HepG2 (cell line): ENCODE data around the gene FBXL2. TPM values are rescaled to one million over a fixed set of nuclear protein-coding genes. Genes with fewer than 3 reads are reported as not detected.

Source experiments
- ATAC-seq: fragments of 200-7000 bp; cut with Tn5 transposase; 3 replicates; pipeline ENCODE4 v1.9.1; 2020; ENCODE audit warnings: mild to moderate bottlenecking, moderate library complexity
- BruUV-seq: library from RNA; stranded (reverse); fragments of 400-500 nt; replicated peaks from 2 replicates; lab custom pipeline; 2021; lab: Mats Ljungman, UMichigan
- CTCF ChIA-PET: fragments of 300-600 bp; formaldehyde crosslinking; extraction: SDS; loops from one replicate; lab custom pipeline; 2021; ENCODE audit warnings: low total read pairs, inconsistent platforms, low intra/inter-chr PET ratio; lab: Yijun Ruan, JAX
- POLR2A ChIA-PET: fragments of 350-600 bp; sonication (Branson Sonifier 250); formaldehyde crosslinking; loops from one replicate; lab custom pipeline; 2020; ENCODE audit warnings: antibody characterized with exemption, inconsistent platforms; lab: Yijun Ruan, JAX
- DNase-seq: peaks from one replicate; pipeline ENCODE4 v3.0.0-alpha.2; 2015; ENCODE audit warnings: low spot score
- FAIRE-seq: peaks from 3 replicates; lab custom pipeline; 2011; peaks lifted over from hg19 to GRCh38; lab: Jason Lieb, UNC
- H2AFZ ChIP-seq: one replicate; pipeline ENCODE4 v1.6.1; 2011; ENCODE audit warnings: low read length, inconsistent platforms
- H3K27ac ChIP-seq: fragments of 300-600 bp; 3 replicates; pipeline ENCODE4 v1.8.0; 2011; ENCODE audit warnings: mixed run types, mild to moderate bottlenecking, mixed read lengths, low read length, inconsistent platforms; ENCODE audit not compliant: insufficient read depth; ENCODE audit errors: extremely low read length
- H3K27me3 ChIP-seq, 2 experiments: fragments of 200-600 bp in 1 of 2; 2 replicates in 1 of 2; 3 replicates in 1 of 2; pipeline versions ENCODE4 v1.6.0 to v1.8.0; 2011; ENCODE audit warnings: low read length in 2 of 2, mild to moderate bottlenecking in 2 of 2, moderate library complexity in 2 of 2, inconsistent platforms in 1 of 2; ENCODE audit not compliant: insufficient read depth in 2 of 2, control insufficient read depth in 1 of 2
- H3K36me3 ChIP-seq, 2 experiments: fragments of 200-600 bp in 1 of 2; replicated peaks in 1 of 2; 2 replicates in 1 of 2; 3 replicates in 1 of 2; pipeline versions ENCODE4 v1.5.1 to v1.8.0; 2011; ENCODE audit warnings: low read length in 2 of 2, inconsistent platforms in 1 of 2; ENCODE audit not compliant: insufficient read depth in 2 of 2, control insufficient read depth in 1 of 2
- H3K4me1 ChIP-seq: 2 replicates; pipeline ENCODE4 v1.5.1; 2012; ENCODE audit warnings: low read length, inconsistent platforms; ENCODE audit not compliant: insufficient read depth
- H3K4me2 ChIP-seq: 2 replicates; pipeline ENCODE4 v1.6.0; 2011; ENCODE audit warnings: low read depth, low read length, inconsistent platforms
- H3K4me3 ChIP-seq, 3 experiments: fragments of 200-600 bp in 1 of 3; sonication (generic), shearing (Covaris generic) in 1 of 3; replicated peaks in 1 of 3; 2 replicates each; pipeline ENCODE4 v1.5.1; 2011 to 2016; ENCODE audit warnings: low read length in 3 of 3, inconsistent platforms in 2 of 3, low read depth in 2 of 3, mild to moderate bottlenecking in 2 of 3, control low read depth in 1 of 3, mixed read lengths in 1 of 3; ENCODE audit not compliant: insufficient read depth in 1 of 3
- H3K79me2 ChIP-seq: one replicate; pipeline ENCODE4 v1.6.1; 2011; ENCODE audit warnings: low read length, inconsistent platforms; ENCODE audit not compliant: insufficient read depth
- H3K9ac ChIP-seq: 2 replicates; pipeline ENCODE4 v1.6.0; 2011; ENCODE audit warnings: mild to moderate bottlenecking, low read depth, low read length, inconsistent platforms; ENCODE audit not compliant: insufficient read depth
- H3K9me3 ChIP-seq: 2 replicates; pipeline ENCODE4 v1.5.1; 2012; ENCODE audit warnings: mild to moderate bottlenecking, low read length
- H4K20me1 ChIP-seq: 2 replicates; pipeline ENCODE4 v1.6.0; 2011; ENCODE audit warnings: inconsistent platforms, mild to moderate bottlenecking, low read length, moderate library complexity; ENCODE audit not compliant: insufficient read depth
- BORCS8-MEF2B ChIP-seq: sonication (generic); formaldehyde crosslinking; IDR thresholded peaks from 2 replicates; pipeline ENCODE4 v1.8.0; 2022; ENCODE audit warnings: mild to moderate bottlenecking, missing genetic modification reagents
- CBX1 ChIP-seq: IDR thresholded peaks from one replicate; pipeline ENCODE4 v1.6.1; 2016; ENCODE audit warnings: antibody characterized with exemption, low read depth
- DNMT1 ChIP-seq: sonication (generic); formaldehyde crosslinking; IDR thresholded peaks from 2 replicates; pipeline ENCODE4 v1.5.1; 2020; ENCODE audit warnings: mild to moderate bottlenecking, missing genetic modification reagents
- DPF2 ChIP-seq: sonication (generic); formaldehyde crosslinking; IDR thresholded peaks from 2 replicates; pipeline ENCODE4 v1.4.0; 2020; ENCODE audit warnings: mild to moderate bottlenecking, low read depth, missing genetic modification reagents, borderline replicate concordance
- ETV5 ChIP-seq: IDR thresholded peaks from 2 replicates; pipeline ENCODE4 v1.6.1; 2018; ENCODE audit warnings: missing biosample characterization, missing genetic modification reagents, inconsistent platforms, borderline replicate concordance
- FOXM1 ChIP-seq: sonication (generic); formaldehyde crosslinking; IDR thresholded peaks from 2 replicates; pipeline ENCODE4 v1.5.0; 2020; ENCODE audit warnings: missing genetic modification reagents
- ISX ChIP-seq: sonication (generic); formaldehyde crosslinking; conservative IDR thresholded peaks from 2 replicates; pipeline ENCODE4 v1.5.0; 2020; ENCODE audit warnings: missing genetic modification reagents
- JUNB ChIP-seq: sonication (generic); formaldehyde crosslinking; IDR thresholded peaks from 2 replicates; pipeline ENCODE4 v1.8.0; 2022; ENCODE audit warnings: missing genetic modification reagents, mild to moderate bottlenecking, borderline replicate concordance
- MEIS2 ChIP-seq: sonication (generic); formaldehyde crosslinking; IDR thresholded peaks from 2 replicates; pipeline ENCODE4 v1.9.0; 2021; ENCODE audit warnings: mild to moderate bottlenecking, missing genetic modification reagents
- PCBP2 ChIP-seq: fragments of 200-400 bp; formaldehyde crosslinking; optimal IDR thresholded peaks from 2 replicates; pipeline ENCODE3; 2018; ENCODE audit warnings: low read length, low read depth; ENCODE audit not compliant: poor library complexity, severe bottlenecking
- RFX1 ChIP-seq: fragments of 450-650 bp; IDR thresholded peaks from 2 replicates; pipeline ENCODE4 v1.6.1; 2017
- RFX5 ChIP-seq: IDR thresholded peaks from 2 replicates; pipeline ENCODE4 v1.6.1; 2011; ENCODE audit warnings: low read depth, low read length, improper control_type of control experiment
- SOX6 ChIP-seq, 2 experiments: fragments of 450-650 bp in 1 of 2; sonication (generic) in 1 of 2; formaldehyde crosslinking in 1 of 2; IDR thresholded peaks; 2 replicates each; pipeline versions ENCODE4 v1.4.0 to v1.6.1; 2017 to 2020; ENCODE audit warnings: antibody characterized with exemption in 1 of 2, mild to moderate bottlenecking in 1 of 2, missing genetic modification reagents in 1 of 2
- YEATS4 ChIP-seq: sonication (generic); formaldehyde crosslinking; IDR thresholded peaks from 2 replicates; pipeline ENCODE4 v1.4.0; 2020; ENCODE audit warnings: missing genetic modification reagents, borderline replicate concordance
- ZNF333 ChIP-seq: sonication (generic); formaldehyde crosslinking; IDR thresholded peaks from 2 replicates; pipeline ENCODE4 v1.4.0; 2020; ENCODE audit warnings: mild to moderate bottlenecking, missing genetic modification reagents, borderline replicate concordance
- ZNF530 ChIP-seq: sonication (generic); formaldehyde crosslinking; IDR thresholded peaks from 2 replicates; pipeline ENCODE4 v1.5.0; 2020; ENCODE audit warnings: low read depth, mild to moderate bottlenecking, missing genetic modification reagents
- whole genome bisulfite sequencing: methylation state at CpG from one replicate; pipeline ENCODE4 v1.1.6; 2017; ENCODE audit warnings: low lambda C conversion rate; 5-methylcytosine and 5-hydroxymethylcytosine counted together
- in situ Hi-C: cut with HindIII; loops from 2 replicates; pipeline ENCODE4 v1.10.0; 2017; ENCODE audit warnings: low pct_unique_long_range_greater_than_20kb; ENCODE audit not compliant: extremely low pct_ligation_motif_present
- intact Hi-C: fragments of 100-400 bp; cut with micrococcal nuclease; formaldehyde crosslinking; loops from one replicate; pipeline ENCODE4 v1.10.0; 2022; ENCODE audit not compliant: unreplicated experiment
- polyA plus RNA-seq, 8 experiments: library from polyadenylated mRNA; depleted of rRNA in 3 of 8; stranded (reverse) in 7 of 8; unstranded in 1 of 8; fragments of >200 nt; fragmentation: Illumina TruSeq in 4 of 8; extraction: Trizol in 4 of 8; gene quantifications; 2 replicates each; pipeline versions ENCODE4 v1.2.1 to v1.2.3, GENCODE V29; 2011 to 2016; ENCODE audit warnings: low read depth in 4 of 8, missing spikeins in 1 of 8, mixed read lengths in 1 of 8; ENCODE audit not compliant: insufficient read depth in 1 of 8
- total RNA-seq, 5 experiments: library from RNA; depleted of rRNA; stranded (reverse); fragments of >200 nt; fragmentation: Illumina TruSeq; extraction: Trizol; gene quantifications; 2 replicates each; pipeline ENCODE4 v1.2.3, GENCODE V29; 2016; ENCODE audit warnings: low read depth in 1 of 5
- TF ChIP-seq, protein P1 (sequence below): sonication (generic); formaldehyde crosslinking; IDR thresholded peaks from 2 replicates; pipeline ENCODE4 v1.8.1; 2023; ENCODE audit warnings: mild to moderate bottlenecking, moderate library complexity, missing genetic modification reagents
- TF ChIP-seq, protein P2 (sequence below): sonication (generic); formaldehyde crosslinking; IDR thresholded peaks from 2 replicates; pipeline ENCODE4 v1.5.1; 2020; ENCODE audit warnings: missing genetic modification reagents, mild to moderate bottlenecking, borderline replicate concordance
- TF ChIP-seq, protein P3 (sequence below): sonication (generic); formaldehyde crosslinking; IDR thresholded peaks from 2 replicates; pipeline ENCODE4 v1.4.0; 2020; ENCODE audit warnings: mild to moderate bottlenecking, missing genetic modification reagents

Gene FBXL2
- total and polyA plus RNA-seq, 2 of the 13 experiments (the other 11 are each of a cell fraction or from before 2014, with no cell fraction given), result 1.8 to 5.0 TPM

DNA sequence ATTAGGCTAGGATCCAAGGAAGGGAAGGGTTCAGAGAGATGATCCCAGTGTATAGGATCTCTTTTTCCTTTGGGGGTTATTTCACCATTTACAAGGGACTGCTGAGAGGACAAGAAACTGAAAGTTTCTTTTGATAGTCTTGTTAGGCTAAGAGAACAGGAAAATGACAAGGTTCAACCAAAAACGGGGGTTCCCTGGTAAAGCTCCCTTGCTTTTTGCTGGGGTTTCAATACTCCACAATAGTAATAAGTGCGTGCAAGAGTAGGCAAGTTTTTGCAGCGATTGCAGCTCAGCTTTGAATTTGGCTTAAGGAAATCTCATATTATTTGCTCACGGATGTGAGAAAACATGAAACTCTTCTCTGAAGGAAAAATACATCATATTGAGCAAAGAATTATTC lies 39.8 kb upstream of the FBXL2 start:
- no peak overlapping the region for H3K9ac ChIP-seq
- intact Hi-C loops (no loop called here), in situ Hi-C loops (no loop called here)
- BruUV-seq, result no TSS peak
- H3K4me1 ChIP-seq, result no peaks in the 10 kb centered on the region
- H4K20me1 ChIP-seq, result no peaks in the 10 kb centered on the region
- no peak overlapping the region for H3K4me3 ChIP-seq
- no peak for FAIRE-seq
- no peaks in the 10 kb centered on the region for H3K36me3 ChIP-seq
- no peak overlapping the region for H3K27ac ChIP-seq
- no peak for ATAC-seq
- H3K9me3 ChIP-seq, result no peaks in the 10 kb centered on the region
- POLR2A ChIA-PET, result no interaction called here
- no peak overlapping the region for H3K4me2 ChIP-seq
- no peaks in the 10 kb centered on the region; a peak in 1 of 5 replicates for H3K27me3 ChIP-seq
- WGBS, result 48% methylated on average over 4 of the region's 4 CpGs
- no peaks in the 10 kb centered on the region for H3K79me2 ChIP-seq
- H2AFZ ChIP-seq, result no peak overlapping the region
- TF ChIP-seq BORCS8-MEF2B (no peak), ZNF333 (CRISPR knock-in tag) (no peak), ETV5 (CRISPR knock-in tag) (no peak), MEIS2 (no peak), YEATS4 (CRISPR knock-in tag) (no peak), SOX6 (IDR thresholded peaks at IDR 0.05) (no peak), SOX6 (CRISPR knock-in tag; IDR thresholded peaks at IDR 0.05) (no peak), RFX1 (no peak), FOXM1 (CRISPR knock-in tag) (no peak), DPF2 (CRISPR knock-in tag) (no peak), RFX5 (no peak), DNMT1 (CRISPR knock-in tag) (no peak), JUNB (CRISPR knock-in tag) (no peak), PCBP2 (no peak), ZNF530 (CRISPR knock-in tag) (no peak), CBX1 (no peak), ISX (CRISPR knock-in tag) (no peak)
- TF ChIP-seq, protein P1, sequence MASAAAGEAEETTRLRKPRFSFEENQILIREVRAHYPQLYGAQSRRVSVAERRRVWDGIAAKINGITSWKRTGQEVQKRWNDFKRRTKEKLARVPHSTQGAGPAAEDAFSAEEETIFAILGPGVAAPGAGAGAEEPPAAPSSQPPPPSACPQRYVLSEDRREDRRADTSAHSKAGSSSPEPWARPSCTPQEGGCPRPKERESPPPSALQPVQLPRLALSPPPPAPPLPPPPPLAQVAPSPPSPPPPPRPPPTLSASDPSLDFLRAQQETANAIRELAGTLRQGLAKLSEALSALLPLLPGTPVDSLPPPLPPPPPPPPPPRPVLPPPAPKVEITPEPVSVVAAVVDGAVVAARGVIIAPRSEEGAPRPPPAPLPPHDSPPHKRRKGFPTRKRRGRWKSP (CRISPR knock-in tag), result no peak
- TF ChIP-seq, protein P2, sequence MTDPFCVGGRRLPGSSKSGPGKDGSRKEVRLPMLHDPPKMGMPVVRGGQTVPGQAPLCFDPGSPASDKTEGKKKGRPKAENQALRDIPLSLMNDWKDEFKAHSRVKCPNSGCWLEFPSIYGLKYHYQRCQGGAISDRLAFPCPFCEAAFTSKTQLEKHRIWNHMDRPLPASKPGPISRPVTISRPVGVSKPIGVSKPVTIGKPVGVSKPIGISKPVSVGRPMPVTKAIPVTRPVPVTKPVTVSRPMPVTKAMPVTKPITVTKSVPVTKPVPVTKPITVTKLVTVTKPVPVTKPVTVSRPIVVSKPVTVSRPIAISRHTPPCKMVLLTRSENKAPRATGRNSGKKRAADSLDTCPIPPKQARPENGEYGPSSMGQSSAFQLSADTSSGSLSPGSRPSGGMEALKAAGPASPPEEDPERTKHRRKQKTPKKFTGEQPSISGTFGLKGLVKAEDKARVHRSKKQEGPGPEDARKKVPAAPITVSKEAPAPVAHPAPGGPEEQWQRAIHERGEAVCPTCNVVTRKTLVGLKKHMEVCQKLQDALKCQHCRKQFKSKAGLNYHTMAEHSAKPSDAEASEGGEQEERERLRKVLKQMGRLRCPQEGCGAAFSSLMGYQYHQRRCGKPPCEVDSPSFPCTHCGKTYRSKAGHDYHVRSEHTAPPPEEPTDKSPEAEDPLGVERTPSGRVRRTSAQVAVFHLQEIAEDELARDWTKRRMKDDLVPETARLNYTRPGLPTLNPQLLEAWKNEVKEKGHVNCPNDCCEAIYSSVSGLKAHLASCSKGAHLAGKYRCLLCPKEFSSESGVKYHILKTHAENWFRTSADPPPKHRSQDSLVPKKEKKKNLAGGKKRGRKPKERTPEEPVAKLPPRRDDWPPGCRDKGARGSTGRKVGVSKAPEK (CRISPR knock-in tag), result no peak
- TF ChIP-seq, protein P3, sequence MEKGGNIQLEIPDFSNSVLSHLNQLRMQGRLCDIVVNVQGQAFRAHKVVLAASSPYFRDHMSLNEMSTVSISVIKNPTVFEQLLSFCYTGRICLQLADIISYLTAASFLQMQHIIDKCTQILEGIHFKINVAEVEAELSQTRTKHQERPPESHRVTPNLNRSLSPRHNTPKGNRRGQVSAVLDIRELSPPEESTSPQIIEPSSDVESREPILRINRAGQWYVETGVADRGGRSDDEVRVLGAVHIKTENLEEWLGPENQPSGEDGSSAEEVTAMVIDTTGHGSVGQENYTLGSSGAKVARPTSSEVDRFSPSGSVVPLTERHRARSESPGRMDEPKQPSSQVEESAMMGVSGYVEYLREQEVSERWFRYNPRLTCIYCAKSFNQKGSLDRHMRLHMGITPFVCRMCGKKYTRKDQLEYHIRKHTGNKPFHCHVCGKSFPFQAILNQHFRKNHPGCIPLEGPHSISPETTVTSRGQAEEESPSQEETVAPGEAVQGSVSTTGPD (CRISPR knock-in tag), result no peak
- TF ChIP-seq, all 625 proteins: peak for 0
- CTCF ChIA-PET, result no interaction called here
- no peak for DNase-seq
